Stimulated activated CD4-positive, alpha-beta T cell treated with anti-CD3 and anti-CD28 coated beads, Interleukin-12 subunit alpha, Interleukin-12 subunit beta, amount 100 ng/mL, for 48 hours (primary cell): ENCODE results near the gene BYSL.

Experiments used
- DNase-seq, 3 donors: peaks; one replicate each; pipeline ENCODE4 v3.0.0-alpha.2; 2020; ENCODE audit warnings: low read depth in 2 of 3, low spot score in 1 of 3

The BYSL gene

DNA sequence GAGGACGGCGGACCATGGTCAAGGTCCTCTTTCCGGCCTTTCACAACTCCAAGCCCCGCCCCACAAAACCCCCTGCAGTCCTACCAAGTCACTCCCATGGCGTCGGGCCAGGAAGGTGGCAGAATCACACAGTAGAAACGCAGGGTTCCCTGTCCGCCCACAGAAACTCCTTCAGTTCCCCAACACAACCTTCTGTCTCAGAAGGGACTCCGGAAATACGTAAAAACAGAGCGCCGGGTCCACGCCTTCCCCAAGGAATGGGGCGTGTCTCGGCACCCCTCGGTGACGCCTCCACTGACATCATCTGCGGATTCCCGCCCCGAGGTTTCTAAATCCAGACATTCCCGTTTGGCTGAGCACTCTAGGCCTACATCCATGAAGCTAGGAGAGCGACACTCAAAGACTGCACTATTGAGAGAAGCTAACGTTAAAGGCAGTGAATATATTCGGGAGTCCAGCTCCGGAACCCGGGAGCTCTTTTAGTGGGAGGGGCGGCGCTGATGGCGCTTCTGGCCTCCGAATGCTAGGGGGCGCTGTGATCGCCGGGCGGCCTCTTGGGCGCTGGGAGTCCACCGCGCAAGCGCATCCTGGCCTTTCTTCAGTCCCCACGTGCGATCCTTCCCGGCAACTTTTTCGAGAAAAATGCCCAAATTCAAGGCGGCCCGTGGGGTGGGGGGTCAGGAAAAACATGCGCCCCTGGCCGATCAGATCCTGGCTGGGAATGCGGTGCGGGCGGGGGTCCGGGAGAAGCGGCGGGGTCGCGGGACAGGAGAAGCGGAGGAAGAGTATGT lies at the start of gene BYSL, which contains the start of gene MED20:
BYSL (plus strand) TSS at position 579 of the 791 bp plus-strand sequence; CDS start at position 643, 64 bp downstream.
MED20 (minus strand) TSS at position 219 of the 791 bp plus-strand sequence; CDS start at position 98, 121 bp downstream.
- DNase-seq = peak; percentile 88 to 96 (median 91)

DNA sequence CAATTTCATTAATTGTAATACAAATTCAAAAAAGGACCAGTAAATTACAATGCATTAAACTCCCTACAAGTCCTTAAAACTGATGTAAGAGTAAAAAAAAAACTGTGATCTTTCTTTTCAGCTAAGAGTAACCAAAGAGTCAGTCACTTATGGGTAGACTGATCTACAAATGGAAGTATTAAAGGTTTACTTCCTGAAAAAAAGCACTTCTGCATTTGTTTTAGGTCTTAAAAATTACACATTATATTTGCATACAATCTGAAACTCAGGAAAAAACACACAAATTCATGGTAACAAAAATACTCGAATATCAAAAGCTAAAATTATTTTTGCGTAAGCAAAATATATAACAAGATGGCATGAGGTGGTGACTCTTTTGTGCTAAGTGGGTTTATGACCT lies 49.6 kb upstream of the BYSL start:
- no peak for DNase-seq

GRCh38 chr6:41872147-41872546 lies 49.2 kb upstream of the BYSL start:
- DNase-seq = no peak

GRCh38 chr6:41874741-41875140 lies 46.6 kb upstream of the BYSL start:
- DNase-seq = no peak

DNA sequence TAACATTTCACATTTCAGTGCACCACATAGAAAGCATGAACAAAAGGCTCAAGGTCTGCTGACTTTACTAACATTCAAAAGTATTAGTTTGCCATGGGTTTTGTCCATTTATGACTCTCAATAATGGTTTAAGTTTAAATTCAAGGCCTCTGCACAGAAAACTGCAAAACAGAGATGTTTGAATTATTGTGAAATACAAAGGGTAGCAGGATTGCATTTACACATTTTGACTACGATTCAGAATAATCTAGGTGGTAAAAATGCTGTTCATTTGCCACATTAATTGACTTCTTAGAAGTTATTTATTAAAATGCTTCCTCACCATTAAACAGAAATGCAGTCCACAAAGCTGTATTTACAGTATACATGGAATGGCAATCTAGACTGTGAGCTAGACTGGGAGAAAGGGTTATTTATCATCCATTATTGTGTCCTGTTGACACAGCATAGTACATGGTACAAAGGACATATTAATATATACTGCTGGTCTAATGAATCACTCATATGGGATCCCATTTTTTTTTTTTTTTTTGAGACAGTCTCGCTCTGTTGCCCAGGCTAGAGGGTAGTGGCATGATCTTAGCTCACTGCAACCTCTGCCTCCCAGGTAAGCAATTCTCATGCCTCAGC lies 44.1 kb upstream of the BYSL start:
- no peak for DNase-seq

- DNase-seq = no peak
Observed at GRCh38 chr6:41878246-41878645, 43.1 kb upstream of the BYSL start.

- no peak for DNase-seq
Observed at GRCh38 chr6:41878961-41879405, 42.3 kb upstream of the BYSL start.

DNA sequence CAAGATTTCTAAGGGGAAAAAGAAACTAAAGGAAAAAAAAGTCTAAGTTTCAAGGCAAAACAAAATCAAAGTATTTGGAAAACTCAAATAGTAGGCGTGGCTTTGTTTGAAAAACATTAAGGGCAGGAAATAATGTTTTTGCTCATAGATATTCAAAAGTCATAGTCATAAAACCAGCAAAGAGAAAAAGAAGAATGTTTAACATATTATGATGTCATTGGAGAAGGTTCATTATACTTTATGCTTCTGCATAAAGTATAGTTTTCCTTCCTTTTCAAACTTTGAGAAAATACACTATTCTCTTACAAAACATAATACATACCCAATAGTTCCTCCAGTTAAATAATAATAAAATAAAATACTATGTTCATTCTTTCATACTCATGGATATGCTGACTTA lies 39.8 kb upstream of the BYSL start:
- no peak for DNase-seq

DNA sequence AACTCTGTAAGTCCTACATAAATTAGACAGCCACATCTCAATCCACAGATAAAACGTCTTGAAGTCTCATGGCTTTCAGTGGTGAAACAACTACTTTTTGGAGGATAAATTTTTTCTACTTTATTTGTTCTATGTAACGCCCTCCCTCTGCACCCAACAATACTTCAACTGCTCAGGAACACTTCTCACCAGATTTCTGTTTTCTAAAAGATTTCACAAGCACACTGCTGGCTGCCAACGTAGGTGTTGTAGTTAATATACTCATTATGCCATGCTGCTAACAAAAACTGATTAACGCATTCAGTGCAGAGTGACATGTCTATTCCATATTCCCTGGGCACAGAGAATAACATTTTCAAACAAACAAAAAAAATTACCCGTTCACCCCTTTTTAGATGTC lies 36.3 kb upstream of the BYSL start:
- no peak for DNase-seq

DNA sequence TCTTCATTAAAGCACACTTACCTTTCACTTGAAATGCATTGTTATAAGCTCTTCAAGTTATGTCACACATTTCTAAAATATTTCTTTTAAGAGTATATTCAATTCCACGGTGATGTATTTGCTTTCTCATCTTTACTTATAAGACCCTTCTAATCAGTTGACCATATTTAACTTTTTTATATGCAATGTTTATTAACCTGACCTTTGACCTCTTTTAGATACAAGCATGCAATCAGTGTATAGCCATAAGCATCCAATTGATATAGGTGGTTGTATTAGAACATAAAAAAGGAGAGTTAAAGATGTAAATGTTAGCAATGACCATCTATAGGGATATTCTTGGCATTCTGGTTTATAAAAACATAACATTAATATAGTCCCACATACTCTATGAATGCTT lies 35.4 kb upstream of the BYSL start:
- DNase-seq = no peak

DNA sequence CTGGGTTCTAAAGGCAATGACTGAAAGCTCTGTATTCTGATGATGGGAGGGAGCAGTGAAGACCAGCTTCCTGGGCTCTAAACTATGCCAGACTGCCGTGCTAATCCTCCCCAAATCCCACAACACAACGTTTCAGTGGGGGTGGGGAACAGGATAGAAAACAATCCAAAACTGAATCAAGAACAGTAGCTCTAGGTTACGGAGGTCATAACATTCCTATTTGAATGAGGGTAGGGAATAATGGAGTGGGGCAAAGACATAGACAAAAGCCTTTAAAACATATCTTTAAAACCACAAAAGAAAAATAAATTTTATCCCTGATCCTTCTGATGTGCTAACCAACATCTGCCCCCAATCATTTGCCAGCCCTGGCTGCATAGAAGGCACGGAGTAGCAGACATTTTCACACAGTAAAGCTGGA lies 34.0 kb upstream of the BYSL start:
- no peak for DNase-seq

DNA sequence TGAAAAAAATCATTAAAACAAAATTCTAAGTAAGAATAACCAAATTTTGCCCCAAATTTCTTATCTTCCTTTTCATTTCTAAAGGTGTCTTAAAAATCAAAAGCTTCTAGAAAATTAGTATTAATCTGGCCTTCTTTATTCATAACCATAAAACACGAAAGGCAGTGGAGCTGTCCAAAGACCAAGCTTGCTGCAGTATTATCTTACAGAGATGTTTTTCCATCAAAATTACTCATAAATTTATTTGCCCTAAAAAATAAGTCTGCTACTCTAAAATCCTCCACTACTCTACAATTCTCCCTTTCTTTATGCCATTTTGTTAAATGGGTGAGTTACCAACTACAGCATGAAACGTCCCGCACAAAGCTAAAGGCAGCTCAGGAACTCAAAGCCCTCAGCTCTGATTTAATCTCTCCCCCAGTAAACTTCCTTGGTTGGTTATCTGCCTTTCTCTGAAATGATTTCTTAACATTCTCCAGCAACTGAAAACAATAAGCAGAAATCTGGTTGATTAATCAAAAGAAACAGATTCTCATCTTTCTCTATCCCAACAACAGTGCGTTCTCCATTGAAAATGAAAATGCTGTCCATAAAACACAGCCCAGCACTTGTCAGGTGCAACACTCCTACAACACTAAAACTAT lies 28.3 kb upstream of the BYSL start:
- no peak for DNase-seq

DNA sequence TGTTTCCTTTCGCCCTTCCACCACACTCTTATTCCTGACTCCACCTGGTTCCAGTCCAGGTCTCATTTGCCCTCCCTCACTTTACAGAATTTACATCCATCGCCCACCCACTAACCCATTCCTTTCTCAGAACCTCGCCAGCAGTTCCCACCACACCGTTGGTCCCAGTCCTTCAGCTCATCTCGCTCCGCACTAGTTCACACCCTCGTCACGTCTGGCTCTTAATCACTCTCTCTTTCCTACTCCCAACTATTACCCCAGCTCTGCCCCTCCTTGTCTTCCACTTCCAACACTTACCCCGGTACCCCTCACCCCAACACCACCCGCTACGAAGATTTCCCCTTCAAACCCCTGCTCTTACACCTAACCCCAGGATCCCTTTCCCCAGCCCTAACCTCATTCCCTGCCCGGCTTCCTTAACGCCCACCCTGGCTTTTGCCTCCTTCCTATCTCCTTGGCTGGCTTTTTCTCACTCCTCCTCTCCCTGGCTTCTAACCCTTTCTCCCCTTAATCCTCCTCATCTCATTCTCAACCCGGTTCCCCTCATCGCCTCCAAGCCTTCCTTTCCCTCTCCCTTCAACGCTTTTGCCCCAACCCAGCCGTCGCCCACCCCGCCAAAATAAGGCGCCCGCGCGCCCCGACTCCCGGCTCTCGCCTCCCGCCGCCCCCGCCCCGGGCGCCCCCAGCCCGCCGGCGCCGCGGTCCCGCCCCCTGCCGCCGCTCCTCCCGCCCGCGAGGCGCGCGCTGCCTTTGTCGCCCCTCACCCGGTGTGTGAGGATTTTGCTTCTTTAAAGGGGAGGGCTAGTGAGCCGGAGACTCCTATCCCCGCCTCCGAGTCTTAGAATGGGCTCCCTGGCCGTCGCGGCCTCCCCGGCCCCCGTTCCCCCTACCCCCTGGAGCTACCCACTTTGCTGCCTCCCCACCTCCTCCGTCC lies 26.7 kb upstream of the BYSL start:
- DNase-seq = peak in 2 of 3 donors; percentile 1 to 5

DNA sequence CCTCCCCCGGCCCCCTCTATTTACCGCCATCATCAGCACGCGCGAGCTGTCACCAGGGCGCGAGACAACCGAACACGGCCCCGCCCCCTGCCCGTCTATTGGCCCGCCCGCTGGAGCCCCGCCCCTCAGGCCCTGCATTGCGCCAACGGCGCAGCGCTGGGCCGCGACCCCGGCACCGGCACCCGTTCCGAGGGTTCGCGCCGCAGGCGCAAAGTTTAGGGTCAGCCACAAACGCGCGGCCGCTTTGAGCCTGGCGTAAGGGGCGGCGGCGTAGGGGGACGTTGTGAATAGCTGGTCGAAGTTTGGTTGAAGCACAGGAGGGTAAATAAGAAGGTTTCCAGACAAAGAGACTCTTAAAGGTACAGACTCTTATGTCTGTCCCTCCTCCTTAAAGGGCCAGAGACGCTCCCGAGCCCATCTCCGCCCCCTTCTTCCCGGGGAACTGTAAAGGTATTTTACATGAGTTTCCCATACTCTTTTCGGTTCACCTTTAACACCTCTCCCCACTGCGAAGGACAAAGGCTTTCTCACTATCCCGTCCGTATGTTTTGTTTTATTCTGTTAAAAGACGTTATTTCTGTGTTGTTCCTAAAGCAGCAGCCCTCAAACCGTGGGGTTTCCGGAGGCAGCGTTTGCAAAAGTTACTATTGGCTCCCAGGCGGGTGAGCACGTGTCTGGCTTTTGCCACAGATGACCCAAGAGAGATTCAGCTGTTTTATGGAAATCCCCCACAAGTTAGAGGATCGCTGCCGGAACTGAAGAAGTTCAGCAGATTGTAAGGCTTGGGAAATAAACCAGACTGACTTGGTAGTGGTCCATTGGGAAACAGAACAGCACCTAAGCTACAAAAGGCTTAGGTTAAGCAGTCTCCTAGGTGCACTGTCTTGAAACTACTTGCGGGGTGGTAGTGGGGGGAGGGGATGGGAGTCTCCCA lies 25.7 kb upstream of the BYSL start, which contains the start of gene USP49:
USP49 (minus strand) TSS at position 76 of the 934 bp plus-strand sequence. CDS start 88,392 bp downstream, outside the sequence.
- peak; percentile 81 to 94 (median 92) for DNase-seq

- no peak for DNase-seq
Observed at GRCh38 chr6:41896281-41896680, 25.0 kb upstream of the BYSL start.

DNA sequence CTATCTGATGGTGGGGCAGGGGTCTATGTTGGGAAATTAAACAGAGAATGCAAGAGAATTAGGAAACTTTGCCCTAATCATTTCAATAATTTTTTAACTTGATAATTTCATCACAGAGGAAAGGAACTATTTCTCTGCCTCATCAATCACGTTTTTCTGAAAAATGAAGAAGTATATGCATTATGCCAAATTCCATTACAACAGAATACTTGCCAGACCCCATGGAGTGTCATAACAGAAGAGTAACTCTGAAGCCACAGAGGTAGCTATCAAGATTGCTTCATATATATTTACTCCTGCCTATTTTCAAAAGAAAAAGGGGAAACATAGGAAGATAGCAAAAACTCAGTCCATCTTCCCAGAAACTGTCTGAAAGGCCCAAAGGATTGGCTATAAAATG lies 20.4 kb upstream of the BYSL start:
- no peak for DNase-seq

GRCh38 chr6:41901882-41902519 lies 19.3 kb upstream of the BYSL start:
- peak; percentile 35 to 49 (median 48) for DNase-seq

GRCh38 chr6:41909727-41910126 lies 11.6 kb upstream of the BYSL start:
- no peak for DNase-seq

DNA sequence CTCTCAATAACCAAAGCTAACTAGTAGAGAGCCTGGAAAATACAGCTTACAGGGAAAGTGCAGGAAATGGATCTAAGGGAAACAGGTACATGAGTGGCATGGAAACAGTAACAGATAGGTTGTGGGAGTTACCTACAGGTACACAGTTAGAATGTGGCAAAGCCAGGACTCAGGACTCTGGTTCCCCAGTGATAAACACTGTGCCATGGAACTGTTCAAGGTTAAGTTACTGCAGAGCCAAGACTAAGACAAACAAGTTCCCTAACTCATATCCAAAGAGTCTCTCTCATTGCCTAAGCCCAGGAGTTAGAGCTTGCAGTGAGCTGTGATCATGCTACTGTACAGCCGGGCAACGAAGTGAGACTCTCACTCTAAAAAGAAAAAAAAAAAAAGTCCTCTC lies 7.0 kb upstream of the BYSL start:
- no peak for DNase-seq
